ENCODE measurements around the gene C2orf80. TPM values are rescaled to one million over a fixed set of nuclear protein-coding genes. Genes with fewer than 3 reads are reported as not detected.

Gene C2orf80
- total RNA-seq, 2 experiments from 2014 or later: not detected

DNA sequence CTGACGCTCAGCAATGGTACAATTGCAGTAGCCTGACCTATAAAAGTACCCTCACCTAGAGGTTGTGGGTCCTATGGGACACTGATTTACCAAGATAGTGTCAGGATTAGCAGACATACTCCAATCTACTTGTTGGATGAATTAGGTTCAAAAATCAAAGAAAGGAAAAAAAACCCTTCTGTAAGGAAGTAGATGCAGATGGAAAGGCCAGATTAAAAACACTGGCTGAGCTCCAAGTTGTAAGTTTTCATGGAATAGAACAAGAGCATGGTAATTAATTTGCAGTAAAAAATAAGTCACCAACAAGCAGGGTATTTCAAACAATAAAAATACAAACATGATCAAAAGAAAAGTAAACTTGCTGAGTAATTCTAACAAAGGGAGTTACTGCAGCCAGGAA is 38.6 kb upstream of the C2orf80 start:
- intact Hi-C loops (cut with DNase I, micrococcal nuclease): no loop called here
- H3K4me1 Mint-ChIP-seq (ENCODE audit: low read depth): no peaks in the 10 kb centered on the region
- TF ChIP-seq, protein P1, sequence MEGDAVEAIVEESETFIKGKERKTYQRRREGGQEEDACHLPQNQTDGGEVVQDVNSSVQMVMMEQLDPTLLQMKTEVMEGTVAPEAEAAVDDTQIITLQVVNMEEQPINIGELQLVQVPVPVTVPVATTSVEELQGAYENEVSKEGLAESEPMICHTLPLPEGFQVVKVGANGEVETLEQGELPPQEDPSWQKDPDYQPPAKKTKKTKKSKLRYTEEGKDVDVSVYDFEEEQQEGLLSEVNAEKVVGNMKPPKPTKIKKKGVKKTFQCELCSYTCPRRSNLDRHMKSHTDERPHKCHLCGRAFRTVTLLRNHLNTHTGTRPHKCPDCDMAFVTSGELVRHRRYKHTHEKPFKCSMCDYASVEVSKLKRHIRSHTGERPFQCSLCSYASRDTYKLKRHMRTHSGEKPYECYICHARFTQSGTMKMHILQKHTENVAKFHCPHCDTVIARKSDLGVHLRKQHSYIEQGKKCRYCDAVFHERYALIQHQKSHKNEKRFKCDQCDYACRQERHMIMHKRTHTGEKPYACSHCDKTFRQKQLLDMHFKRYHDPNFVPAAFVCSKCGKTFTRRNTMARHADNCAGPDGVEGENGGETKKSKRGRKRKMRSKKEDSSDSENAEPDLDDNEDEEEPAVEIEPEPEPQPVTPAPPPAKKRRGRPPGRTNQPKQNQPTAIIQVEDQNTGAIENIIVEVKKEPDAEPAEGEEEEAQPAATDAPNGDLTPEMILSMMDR (IDR thresholded peaks at IDR 0.05): no peak
- no peaks in the 10 kb centered on the region for H3K27me3 Mint-ChIP-seq
- no peaks in the 10 kb centered on the region for H3K36me3 Mint-ChIP-seq (ENCODE audit: low read depth)
- DNase-seq (no peak), ATAC-seq (ENCODE audit: poor library complexity) (no peak)
- ChIA-PET CTCF (no interaction called here), POLR2A (no interaction called here)
- Histone ChIP-seq H3K27me3 (ENCODE audit: control insufficient read depth in 1 of 2, insufficient read depth in 2 of 2, low read length in 2 of 2) (no peaks in the 10 kb centered on the region), H3K4me3 (ENCODE audit: low read length) (no peak overlapping the region), H3K27ac (ENCODE audit: low read depth in 1 of 2, low read length in 2 of 2) (no peak overlapping the region), H3K9me3 (ENCODE audit: control insufficient read depth in 1 of 2, insufficient read depth in 1 of 2, low read length in 2 of 2) (peaks cover 0 to 4% of the 10 kb centered on the region in 2 experiments), H3K36me3 (ENCODE audit: insufficient read depth, low read length) (no peaks in the 10 kb centered on the region), H3K4me1 (ENCODE audit: insufficient read depth, low read length) (no peaks in the 10 kb centered on the region)
- H3K9me3 Mint-ChIP-seq: peaks cover 10% of the 10 kb centered on the region
- H3K4me3 Mint-ChIP-seq: no peak overlapping the region
- H3K27ac Mint-ChIP-seq: no peak overlapping the region

DNA sequence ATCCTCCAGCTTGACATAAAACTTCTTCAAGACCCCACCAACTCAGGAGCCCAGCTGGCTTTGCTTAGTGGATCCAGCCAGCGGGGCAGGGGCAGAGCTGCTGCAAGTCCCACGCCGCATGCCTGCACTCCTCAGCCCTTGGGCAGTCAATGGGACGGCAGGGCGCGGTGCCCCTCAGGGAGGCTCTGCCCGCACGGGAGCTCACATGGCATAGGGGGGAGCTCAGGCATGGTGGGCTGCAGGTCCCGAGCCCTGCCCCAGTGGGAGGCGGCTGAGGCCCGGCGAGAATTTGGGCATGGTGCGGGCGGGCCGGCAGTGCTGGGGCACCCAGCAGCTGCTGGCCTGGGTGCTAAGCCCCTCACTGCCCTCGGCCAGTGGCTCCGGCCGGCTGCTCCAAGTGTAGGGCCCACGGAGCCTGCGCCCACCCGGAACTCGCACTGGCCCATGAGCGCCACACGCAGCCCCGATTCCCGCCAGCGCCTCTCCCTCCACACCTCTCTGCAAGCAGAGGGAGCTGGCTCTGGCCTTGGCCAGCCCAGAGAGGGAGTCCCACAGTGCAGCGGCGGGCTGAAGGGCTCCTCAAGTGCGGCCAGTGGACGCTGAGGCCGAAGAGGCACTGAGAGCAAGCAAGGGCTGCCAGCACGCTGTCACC is 37.9 kb upstream of the C2orf80 start:
- CTCF ChIA-PET: no interaction called here
- Mint-ChIP-seq H3K27me3 (no peaks in the 10 kb centered on the region), H3K36me3 (ENCODE audit: low read depth) (no peaks in the 10 kb centered on the region), H3K27ac (no peak overlapping the region), H3K4me3 (no peak overlapping the region), H3K9me3 (peaks cover 10% of the 10 kb centered on the region), H3K4me1 (ENCODE audit: low read depth) (no peaks in the 10 kb centered on the region)
- DNase-seq (no peak), ATAC-seq (ENCODE audit: poor library complexity) (no peak)
- H3K27me3 ChIP-seq (ENCODE audit: control insufficient read depth in 1 of 2, insufficient read depth in 2 of 2, low read length in 2 of 2): no peaks in the 10 kb centered on the region
- TF ChIP-seq, protein P1 (IDR thresholded peaks at IDR 0.05): no peak
- no peaks in the 10 kb centered on the region for H3K4me1 ChIP-seq (ENCODE audit: insufficient read depth, low read length)
- intact Hi-C loops (cut with DNase I, micrococcal nuclease): no loop called here
- POLR2A ChIA-PET: no interaction called here
- H3K36me3 ChIP-seq (ENCODE audit: insufficient read depth, low read length): no peaks in the 10 kb centered on the region
- H3K27ac ChIP-seq (ENCODE audit: low read depth in 1 of 2, low read length in 2 of 2): no peak overlapping the region
- H3K9me3 ChIP-seq (ENCODE audit: control insufficient read depth in 1 of 2, insufficient read depth in 1 of 2, low read length in 2 of 2): peaks cover 0 to 4% of the 10 kb centered on the region in 2 experiments
- H3K4me3 ChIP-seq (ENCODE audit: low read length): no peak overlapping the region

DNA sequence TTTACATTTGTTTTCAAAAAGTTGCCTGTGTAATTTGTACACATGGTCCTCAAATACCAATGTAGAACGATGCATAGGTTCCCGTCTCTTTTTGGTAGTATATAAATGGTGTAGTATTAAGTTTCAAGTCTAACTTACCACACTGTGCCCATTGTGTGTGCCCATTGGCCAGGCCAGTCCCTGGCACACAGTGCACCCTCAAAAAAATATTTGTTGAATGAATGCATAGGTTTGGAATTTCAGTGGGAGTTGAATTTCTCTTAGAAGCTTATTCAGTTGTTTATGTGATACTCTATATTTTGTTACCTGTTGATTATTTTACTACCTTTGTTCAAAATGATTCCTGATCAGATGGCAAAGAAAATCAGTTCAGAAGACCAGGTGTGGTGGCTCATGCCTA is 35.0 kb upstream of the C2orf80 start:
- DNase-seq: no peak
- H3K27me3 Mint-ChIP-seq: no peaks in the 10 kb centered on the region
- no peaks in the 10 kb centered on the region for H3K36me3 Mint-ChIP-seq (ENCODE audit: low read depth)
- Histone ChIP-seq H3K36me3 (ENCODE audit: insufficient read depth, low read length) (no peaks in the 10 kb centered on the region), H3K27me3 (ENCODE audit: control insufficient read depth in 1 of 2, insufficient read depth in 2 of 2, low read length in 2 of 2) (no peaks in the 10 kb centered on the region), H3K4me1 (ENCODE audit: insufficient read depth, low read length) (no peaks in the 10 kb centered on the region), H3K27ac (ENCODE audit: low read depth in 1 of 2, low read length in 2 of 2) (no peak overlapping the region), H3K4me3 (ENCODE audit: low read length) (no peak overlapping the region), H3K9me3 (ENCODE audit: control insufficient read depth in 1 of 2, insufficient read depth in 1 of 2, low read length in 2 of 2) (peaks cover 0 to 4% of the 10 kb centered on the region in 2 experiments)
- no peak overlapping the region for H3K27ac Mint-ChIP-seq
- ChIA-PET CTCF (no interaction called here), POLR2A (no interaction called here)
- no peak for ATAC-seq (ENCODE audit: poor library complexity)
- no peaks in the 10 kb centered on the region for H3K9me3 Mint-ChIP-seq
- TF ChIP-seq, protein P1 (IDR thresholded peaks at IDR 0.05): no peak
- H3K4me3 Mint-ChIP-seq: no peak overlapping the region
- no peaks in the 10 kb centered on the region for H3K4me1 Mint-ChIP-seq (ENCODE audit: low read depth)
- intact Hi-C loops (cut with DNase I, micrococcal nuclease): no loop called here

Measured in CD4-positive, alpha-beta T cell (primary cell).